ENCODE measurements around the gene MPZL2. TPM values are rescaled to one million over a fixed set of nuclear protein-coding genes. Genes with fewer than 3 reads are reported as not detected.

The MPZL2 gene
- total and polyA plus RNA-seq, 2 experiments from 2014 or later = 2.6 to 4.2 TPM

- TF ChIP-seq EZH2 (IDR thresholded peaks at IDR 0.05; ENCODE audit: low read depth, unreplicated experiment) (no peak), STAT1 (IDR thresholded peaks at IDR 0.05; ENCODE audit: unreplicated experiment) (no peak), NANOG (IDR thresholded peaks at IDR 0.05; ENCODE audit: borderline replicate concordance) (no peak), CTCF (conservative IDR thresholded peaks at IDR 0.05; ENCODE audit: low read depth in 2 of 2) (no peak), ETS1 (IDR thresholded peaks at IDR 0.05) (no peak), CREB1 (CRISPR knock-in tag; IDR thresholded peaks at IDR 0.05; ENCODE audit: low read depth) (no peak), JUNB (IDR thresholded peaks at IDR 0.05; ENCODE audit: unreplicated experiment) (no peak), EZH2phosphoT487 (IDR thresholded peaks at IDR 0.05; ENCODE audit: unreplicated experiment) (no peak), ZNF462 (CRISPR knock-in tag; IDR thresholded peaks at IDR 0.05) (no peak), POLR2AphosphoS5 (IDR thresholded peaks at IDR 0.05; ENCODE audit: low read depth) (no peak), ZNF331 (CRISPR knock-in tag; IDR thresholded peaks at IDR 0.05; ENCODE audit: low read depth) (no peak), ZNF114 (CRISPR knock-in tag; IDR thresholded peaks at IDR 0.05) (no peak), REST (IDR thresholded peaks at IDR 0.05; ENCODE audit: unreplicated experiment) (no peak)
- no peaks in the 10 kb centered on the region for H3K79me2 ChIP-seq (replicated peaks; ENCODE audit: insufficient read depth)
- ATAC-seq (no peak), DNase-seq (ENCODE audit: low spot score) (no peak)
- H3K4me3 Mint-ChIP-seq = no peak overlapping the region
- H3K4me3 ChIP-seq = no peak overlapping the region
- no peaks in the 10 kb centered on the region for H3K9me3 Mint-ChIP-seq
- no peak overlapping the region for H3K27ac ChIP-seq (ENCODE audit: low read depth)
- peaks cover 29% of the 10 kb centered on the region for H3K4me1 Mint-ChIP-seq
- H3K27me3 Mint-ChIP-seq (ENCODE audit: insufficient read depth, low read depth, poor library complexity) = peaks cover 26% of the 10 kb centered on the region
- H3F3A ChIP-seq (replicated peaks; ENCODE audit: low read depth) = no peaks in the 10 kb centered on the region
- H4K20me1 ChIP-seq (replicated peaks; ENCODE audit: insufficient read depth) = no peaks in the 10 kb centered on the region
- H3K36me3 Mint-ChIP-seq (ENCODE audit: low read depth) = no peaks in the 10 kb centered on the region
- H2AFZ ChIP-seq = peak overlapping the region; percentile 23; the same call in 1 of the 2 replicates
- no peak overlapping the region for H3K4me2 ChIP-seq
- H3K27me3 ChIP-seq (ENCODE audit: insufficient read depth) = peaks cover 51% of the 10 kb centered on the region
- no peaks in the 10 kb centered on the region for H3K36me3 ChIP-seq (ENCODE audit: insufficient read depth)
- no peaks in the 10 kb centered on the region for H3K9me2 ChIP-seq (ENCODE audit: insufficient read depth)
- H3K4me1 ChIP-seq (ENCODE audit: insufficient read depth) = peaks cover 25% of the 10 kb centered on the region
- H3K27ac Mint-ChIP-seq = no peak overlapping the region
These were observed 3.4 kb upstream of the MPZL2 start for GRCh38 chr11:118267486-118267885.
